NB4 (cell line): ENCODE data around the gene CNTFR.

Experiments used
- CTCF ChIP-seq: IDR thresholded peaks from one replicate; pipeline ENCODE4 v1.5.1; 2012; ENCODE audit warnings: low read depth, low read length
- POLR2A ChIP-seq: IDR thresholded peaks from 2 replicates; pipeline ENCODE4 v1.6.1; 2011; ENCODE audit warnings: mild to moderate bottlenecking; ENCODE audit not compliant: insufficient read length; ENCODE audit errors: extremely low read depth

DNA sequence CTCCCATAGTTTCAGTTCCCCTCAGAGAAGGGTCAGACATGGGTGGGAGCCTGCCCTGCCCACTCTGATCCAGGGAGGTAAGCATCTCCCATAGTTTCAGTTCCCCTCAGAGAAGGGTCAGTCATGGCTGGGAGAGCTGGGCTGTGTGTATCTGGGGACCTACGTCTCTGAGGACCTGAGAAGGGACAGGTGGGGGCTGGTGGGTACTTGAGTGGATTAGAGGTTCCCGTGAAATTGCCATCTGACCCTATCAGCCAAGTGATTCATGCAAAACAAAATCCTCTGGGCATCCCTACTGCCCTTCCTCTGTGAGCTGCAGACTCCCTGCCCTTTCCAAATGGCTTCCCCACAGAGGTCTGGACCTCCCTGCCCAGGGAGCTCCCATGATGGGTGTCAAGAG, 70.6 kb downstream of the CNTFR start:
- TF ChIP-seq CTCF (no peak), POLR2A (no peak)
